HUES64 (cell line): ENCODE results near the gene CYFIP1.

ENCODE experiments used
- H3K27ac ChIP-seq: 2 replicates; pipeline ENCODE4 v1.7.0; 2013; ENCODE audit warnings: low read depth, low read length, inconsistent platforms
- H3K27me3 ChIP-seq: 2 replicates; pipeline ENCODE4 v1.6.1; 2013; ENCODE audit warnings: mild to moderate bottlenecking, low read length; ENCODE audit not compliant: insufficient read depth
- H3K36me3 ChIP-seq: 2 replicates; pipeline ENCODE4 v1.6.1; 2013; ENCODE audit warnings: mild to moderate bottlenecking, low read length; ENCODE audit not compliant: insufficient read depth
- H3K4me1 ChIP-seq: 2 replicates; pipeline ENCODE4 v1.6.1; 2013; ENCODE audit warnings: mild to moderate bottlenecking, low read length, moderate library complexity; ENCODE audit not compliant: insufficient read depth
- H3K4me3 ChIP-seq: 2 replicates; pipeline ENCODE4 v1.5.1; 2013; ENCODE audit warnings: mild to moderate bottlenecking, low read length, moderate library complexity
- H3K9ac ChIP-seq: 2 replicates; pipeline ENCODE4 v1.6.1; 2013; ENCODE audit warnings: mild to moderate bottlenecking, low read depth, low read length
- H3K9me3 ChIP-seq: 2 replicates; pipeline ENCODE4 v1.6.1; 2013; ENCODE audit warnings: low read depth, low read length; ENCODE audit not compliant: insufficient read depth
- WGBS: fragments of 150-250, 120-280 bp; methylation state at CpG from one replicate; pipeline ENCODE4 v1.1.7; 2013; ENCODE audit warnings: missing lambda C conversion rate; 5-methylcytosine and 5-hydroxymethylcytosine counted together

Gene CYFIP1

GRCh38 chr15:22948056-22948455 lies 32.1 kb downstream of the CYFIP1 start:
- Histone ChIP-seq H3K36me3 (peaks cover 13% of the 10 kb centered on the region), H3K4me1 (peaks cover 20% of the 10 kb centered on the region), H3K27ac (no peak overlapping the region), H3K27me3 (no peaks in the 10 kb centered on the region), H3K4me3 (no peak overlapping the region), H3K9me3 (no peaks in the 10 kb centered on the region), H3K9ac (no peak overlapping the region)
- 86% methylated on average over 4 of the region's 4 CpGs for WGBS

- no peaks in the 10 kb centered on the region for H3K27me3 ChIP-seq
- no peak overlapping the region for H3K27ac ChIP-seq
- H3K9ac ChIP-seq: no peak overlapping the region
- no peaks in the 10 kb centered on the region for H3K9me3 ChIP-seq
- no peak overlapping the region for H3K4me3 ChIP-seq
- peaks cover 15% of the 10 kb centered on the region for H3K4me1 ChIP-seq
- 90% methylated on average over 27 of the region's 27 CpGs for WGBS
- peaks cover 20% of the 10 kb centered on the region for H3K36me3 ChIP-seq
Observed at GRCh38 chr15:22947101-22948000, 32.8 kb downstream of the CYFIP1 start.

- Histone ChIP-seq H3K9ac (no peak overlapping the region), H3K27me3 (no peaks in the 10 kb centered on the region), H3K36me3 (peaks cover 29% of the 10 kb centered on the region), H3K27ac (no peak overlapping the region), H3K4me3 (no peak overlapping the region), H3K9me3 (no peaks in the 10 kb centered on the region), H3K4me1 (peaks cover 15% of the 10 kb centered on the region)
- 94% methylated on average over 10 of the region's 10 CpGs for WGBS
Observed at GRCh38 chr15:22945071-22945470, 35.1 kb downstream of the CYFIP1 start.

GRCh38 chr15:22944651-22945050 lies 35.5 kb downstream of the CYFIP1 start:
- Histone ChIP-seq H3K36me3 (peaks cover 29% of the 10 kb centered on the region), H3K9me3 (no peaks in the 10 kb centered on the region), H3K4me1 (peaks cover 15% of the 10 kb centered on the region), H3K4me3 (no peak overlapping the region), H3K9ac (no peak overlapping the region), H3K27ac (no peak overlapping the region), H3K27me3 (no peaks in the 10 kb centered on the region)
- WGBS: 93% methylated on average over 8 of the region's 8 CpGs

- 96% methylated on average over 15 of the region's 15 CpGs for WGBS
- Histone ChIP-seq H3K27me3 (no peaks in the 10 kb centered on the region), H3K4me1 (peaks cover 3% of the 10 kb centered on the region; the same call in 1 of the 2 replicates), H3K9ac (no peak overlapping the region), H3K9me3 (no peaks in the 10 kb centered on the region), H3K27ac (no peak overlapping the region), H3K36me3 (peaks cover 44% of the 10 kb centered on the region), H3K4me3 (no peak overlapping the region)
Observed at GRCh38 chr15:22942877-22943276, 37.3 kb downstream of the CYFIP1 start.

- 95% methylated on average over 24 of the region's 24 CpGs for WGBS
- no peaks in the 10 kb centered on the region for H3K9me3 ChIP-seq
- H3K27ac ChIP-seq: no peak overlapping the region
- no peak overlapping the region for H3K9ac ChIP-seq
- no peak overlapping the region for H3K4me3 ChIP-seq
- H3K4me1 ChIP-seq: no peaks in the 10 kb centered on the region
- peaks cover 46% of the 10 kb centered on the region for H3K36me3 ChIP-seq
- no peaks in the 10 kb centered on the region for H3K27me3 ChIP-seq
Observed at GRCh38 chr15:22942306-22942855, 37.8 kb downstream of the CYFIP1 start.

- Histone ChIP-seq H3K4me3 (no peak overlapping the region), H3K36me3 (peaks cover 58% of the 10 kb centered on the region), H3K9me3 (no peaks in the 10 kb centered on the region), H3K9ac (no peak overlapping the region; the same call in 1 of the 2 replicates), H3K27ac (no peak overlapping the region), H3K4me1 (no peaks in the 10 kb centered on the region), H3K27me3 (no peaks in the 10 kb centered on the region)
- 95% methylated on average over 3 of the region's 4 CpGs for WGBS
Observed at GRCh38 chr15:22941179-22941578, 39.0 kb downstream of the CYFIP1 start.

GRCh38 chr15:22939652-22940061 lies 40.5 kb downstream of the CYFIP1 start:
- Histone ChIP-seq H3K9me3 (no peaks in the 10 kb centered on the region), H3K4me1 (no peaks in the 10 kb centered on the region), H3K9ac (no peak overlapping the region), H3K27ac (no peak overlapping the region), H3K36me3 (peaks cover 71% of the 10 kb centered on the region), H3K27me3 (no peaks in the 10 kb centered on the region), H3K4me3 (no peak overlapping the region)
- WGBS: 85% methylated on average over 10 of the region's 10 CpGs

- Histone ChIP-seq H3K4me1 (no peaks in the 10 kb centered on the region), H3K36me3 (peaks cover 66% of the 10 kb centered on the region), H3K4me3 (no peak overlapping the region), H3K27ac (no peak overlapping the region), H3K9me3 (no peaks in the 10 kb centered on the region), H3K9ac (no peak overlapping the region), H3K27me3 (no peaks in the 10 kb centered on the region)
- 96% methylated on average over 13 of the region's 13 CpGs for WGBS
Observed at GRCh38 chr15:22939051-22939450, 41.1 kb downstream of the CYFIP1 start.

- Histone ChIP-seq H3K27ac (no peak overlapping the region), H3K9me3 (no peaks in the 10 kb centered on the region), H3K9ac (no peak overlapping the region), H3K27me3 (no peaks in the 10 kb centered on the region), H3K4me3 (no peak overlapping the region), H3K36me3 (peaks cover 64% of the 10 kb centered on the region), H3K4me1 (no peaks in the 10 kb centered on the region)
- WGBS: 96% methylated on average over 23 of the region's 23 CpGs
Observed at GRCh38 chr15:22936577-22937472, 43.3 kb downstream of the CYFIP1 start.

GRCh38 chr15:22933641-22934061 lies 46.5 kb downstream of the CYFIP1 start:
- H3K9me3 ChIP-seq: no peaks in the 10 kb centered on the region
- no peak overlapping the region for H3K27ac ChIP-seq
- H3K36me3 ChIP-seq: peaks cover 68% of the 10 kb centered on the region
- H3K27me3 ChIP-seq: no peaks in the 10 kb centered on the region
- H3K4me1 ChIP-seq: no peaks in the 10 kb centered on the region
- 91% methylated on average over 9 of the region's 9 CpGs for WGBS
- no peak overlapping the region for H3K9ac ChIP-seq
- H3K4me3 ChIP-seq: no peak overlapping the region
